ENCODE results near the gene RIIAD1.

RIIAD1 gene

DNA sequence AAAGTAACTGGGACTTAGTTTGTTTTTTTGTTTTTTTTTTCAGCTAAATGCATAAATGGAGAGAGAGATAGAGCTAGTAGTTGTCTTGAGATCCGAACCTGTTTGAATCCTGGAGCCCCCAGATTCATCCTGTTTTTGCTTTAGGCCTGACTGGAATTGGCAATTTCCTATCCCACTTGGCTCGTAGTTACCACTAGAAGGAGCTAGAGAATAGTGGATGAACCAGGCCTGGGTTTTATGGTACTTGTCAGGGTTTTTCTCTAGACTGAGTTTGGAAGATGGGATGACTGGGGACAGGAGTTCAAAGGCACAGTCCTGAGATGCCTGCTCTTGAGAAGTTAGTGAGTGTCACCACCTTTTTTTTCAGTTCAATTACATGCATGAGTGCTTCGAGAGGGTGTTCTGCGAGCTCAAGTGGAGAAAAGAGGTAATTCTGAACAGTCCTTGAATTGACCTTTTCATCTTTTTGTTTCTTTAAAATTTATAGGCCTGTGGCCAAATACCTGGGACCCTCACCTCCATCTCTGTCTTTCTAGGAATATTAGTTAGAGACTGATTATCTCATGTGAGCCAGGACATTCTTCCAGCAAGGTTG, 28.2 kb upstream of the RIIAD1 start:
- no peaks in the 10 kb centered on the region for H3K4me1 ChIP-seq (ENCODE audit: control insufficient read depth, insufficient read depth, low read length)
- no peaks in the 10 kb centered on the region for H3K27me3 ChIP-seq (ENCODE audit: control insufficient read depth, insufficient read depth, low read length, poor library complexity, severe bottlenecking)
- no peak overlapping the region for H3K27ac ChIP-seq (ENCODE audit: insufficient read depth, low read depth, low read length, poor library complexity, severe bottlenecking)
- H3K4me3 ChIP-seq (ENCODE audit: insufficient read depth, low read depth, low read length) = no peak overlapping the region
- peaks cover 13% of the 10 kb centered on the region for H3K36me3 ChIP-seq (ENCODE audit: control insufficient read depth, insufficient read depth, low read length)
- WGBS, 2 experiments = 85 to 88% methylated on average over 4 of the region's 4 CpGs
- H3K9me3 ChIP-seq (ENCODE audit: control insufficient read depth, low read length) = no peaks in the 10 kb centered on the region

DNA sequence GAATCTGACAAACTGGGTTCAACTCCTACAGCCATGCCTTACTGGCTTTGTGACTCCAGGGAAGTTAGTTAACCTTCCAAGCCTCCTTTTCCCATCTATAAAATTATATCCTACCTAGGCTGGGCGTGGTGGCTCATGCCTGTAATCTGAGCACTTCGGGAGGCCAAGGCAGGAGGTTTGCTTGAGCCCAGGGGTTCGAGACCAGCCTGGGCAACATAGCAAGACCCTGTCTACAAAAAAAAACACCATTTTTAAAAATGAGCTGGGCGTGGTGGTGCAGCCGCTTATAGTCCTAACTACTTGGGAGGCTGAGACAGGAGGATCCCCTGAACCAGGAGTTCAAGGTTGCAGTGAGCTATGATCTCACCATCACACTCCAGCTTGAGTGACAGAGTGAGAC, 19.8 kb upstream of the RIIAD1 start:
- H3K9me3 ChIP-seq (ENCODE audit: control insufficient read depth, low read length) = no peaks in the 10 kb centered on the region
- peaks cover 13% of the 10 kb centered on the region for H3K4me1 ChIP-seq (ENCODE audit: control insufficient read depth, insufficient read depth, low read length)
- H3K27me3 ChIP-seq (ENCODE audit: control insufficient read depth, insufficient read depth, low read length, poor library complexity, severe bottlenecking) = no peaks in the 10 kb centered on the region
- no peak overlapping the region for H3K4me3 ChIP-seq (ENCODE audit: insufficient read depth, low read depth, low read length)
- no peak overlapping the region for H3K27ac ChIP-seq (ENCODE audit: insufficient read depth, low read depth, low read length, poor library complexity, severe bottlenecking)
- 89 to 94% methylated on average over 5 of the region's 5 CpGs for WGBS, 2 experiments
- H3K36me3 ChIP-seq (ENCODE audit: control insufficient read depth, insufficient read depth, low read length) = peaks cover 10% of the 10 kb centered on the region

DNA sequence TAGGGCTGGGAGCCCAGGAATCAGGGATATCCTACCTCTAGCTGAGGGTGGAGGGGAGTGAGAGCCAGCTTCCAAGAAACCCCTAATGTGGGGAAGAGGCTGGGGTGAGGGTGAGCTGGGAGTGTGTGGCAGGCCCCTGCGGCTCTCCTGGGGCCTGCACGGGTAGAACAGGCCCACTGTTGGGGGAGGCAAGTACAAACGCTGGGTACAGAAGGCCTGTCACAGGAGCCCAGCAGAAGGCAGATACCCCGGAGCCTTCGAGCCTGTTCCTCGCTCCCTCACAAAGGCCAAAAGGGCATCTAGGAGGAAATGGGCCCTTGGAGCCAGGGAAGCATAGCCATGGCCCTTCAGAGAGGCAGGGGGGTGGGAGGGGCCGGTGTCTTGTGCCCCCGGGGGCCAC, 18.4 kb upstream of the RIIAD1 start:
- H3K4me1 ChIP-seq (ENCODE audit: control insufficient read depth, insufficient read depth, low read length) = peaks cover 13% of the 10 kb centered on the region
- H3K4me3 ChIP-seq (ENCODE audit: insufficient read depth, low read depth, low read length) = no peak overlapping the region
- 77 to 80% methylated on average over 8 of the region's 8 CpGs for WGBS, 2 experiments
- H3K27ac ChIP-seq (ENCODE audit: insufficient read depth, low read depth, low read length, poor library complexity, severe bottlenecking) = no peak overlapping the region
- peaks cover 10% of the 10 kb centered on the region for H3K36me3 ChIP-seq (ENCODE audit: control insufficient read depth, insufficient read depth, low read length)
- H3K9me3 ChIP-seq (ENCODE audit: control insufficient read depth, low read length) = no peaks in the 10 kb centered on the region
- no peaks in the 10 kb centered on the region for H3K27me3 ChIP-seq (ENCODE audit: control insufficient read depth, insufficient read depth, low read length, poor library complexity, severe bottlenecking)

DNA sequence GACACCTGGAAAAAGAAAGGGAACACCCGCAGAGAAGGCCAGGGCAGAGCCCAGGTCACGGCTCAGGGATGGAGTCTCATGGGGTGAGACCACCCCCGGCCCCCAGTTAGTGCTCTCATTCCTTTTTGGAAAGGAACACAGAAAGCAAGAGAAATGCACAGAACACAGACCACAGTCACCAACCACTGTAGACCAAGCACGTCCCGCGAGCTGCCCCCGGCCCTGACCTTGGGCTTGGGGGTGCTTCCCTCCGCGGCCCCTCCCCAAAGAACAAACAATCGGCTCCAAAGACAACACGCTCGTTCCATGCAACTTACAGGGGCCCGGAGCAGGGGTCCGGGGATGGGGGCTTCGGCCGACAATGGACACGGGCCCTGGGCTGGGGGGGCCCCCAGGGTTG, 17.5 kb upstream of the RIIAD1 start:
- peaks cover 10% of the 10 kb centered on the region for H3K36me3 ChIP-seq (ENCODE audit: control insufficient read depth, insufficient read depth, low read length)
- no peaks in the 10 kb centered on the region for H3K9me3 ChIP-seq (ENCODE audit: control insufficient read depth, low read length)
- no peak overlapping the region for H3K27ac ChIP-seq (ENCODE audit: insufficient read depth, low read depth, low read length, poor library complexity, severe bottlenecking)
- no peaks in the 10 kb centered on the region for H3K27me3 ChIP-seq (ENCODE audit: control insufficient read depth, insufficient read depth, low read length, poor library complexity, severe bottlenecking)
- WGBS, 2 experiments = 91 to 94% methylated on average over 17 of the region's 17 CpGs
- no peak overlapping the region for H3K4me3 ChIP-seq (ENCODE audit: insufficient read depth, low read depth, low read length)
- peaks cover 13% of the 10 kb centered on the region for H3K4me1 ChIP-seq (ENCODE audit: control insufficient read depth, insufficient read depth, low read length)

DNA sequence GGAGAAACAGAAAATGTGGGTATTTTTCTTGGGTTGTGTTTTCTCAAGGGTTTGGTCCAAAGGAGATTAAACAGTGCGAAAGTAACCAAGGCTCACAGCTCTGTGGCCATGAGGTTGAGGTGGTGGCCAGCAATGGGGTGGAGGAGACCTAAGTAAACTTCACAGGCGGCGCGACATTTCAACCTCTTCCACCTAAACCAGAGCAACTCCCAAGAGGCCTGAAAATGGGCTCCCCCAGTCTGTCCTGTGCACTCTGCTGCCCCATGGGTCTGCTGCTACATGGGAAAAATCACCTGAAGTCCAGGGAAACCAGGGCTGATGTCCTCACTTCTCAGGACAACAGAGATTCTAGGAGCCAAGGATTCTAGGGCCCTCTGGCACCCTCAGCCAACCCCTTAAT, 17.1 kb upstream of the RIIAD1 start:
- H3K27ac ChIP-seq (ENCODE audit: insufficient read depth, low read depth, low read length, poor library complexity, severe bottlenecking) = no peak overlapping the region
- WGBS, 2 experiments = 78 to 84% methylated on average over 4 of the region's 4 CpGs

DNA sequence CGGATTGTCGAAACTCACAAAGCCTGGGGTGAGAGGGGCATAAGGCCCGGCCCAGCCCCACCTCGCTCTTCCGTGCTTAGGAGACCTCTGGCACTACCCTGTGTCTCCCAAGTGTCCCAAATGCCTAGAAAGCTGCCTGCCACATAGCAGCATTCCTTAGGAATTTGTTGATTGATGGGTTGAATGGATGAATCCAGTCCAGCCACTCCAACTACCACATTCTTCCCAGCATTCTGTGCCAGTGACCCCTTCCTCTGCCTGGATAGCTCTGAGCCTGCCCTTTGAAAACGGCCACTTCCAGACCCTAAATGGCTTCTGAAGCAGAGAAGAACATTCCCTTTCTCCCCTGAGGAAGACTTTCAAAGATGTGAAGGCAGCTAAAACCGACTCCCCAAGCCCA, 16.2 kb upstream of the RIIAD1 start:
- Histone ChIP-seq H3K27me3 (ENCODE audit: control insufficient read depth, insufficient read depth, low read length, poor library complexity, severe bottlenecking) (no peaks in the 10 kb centered on the region), H3K4me3 (ENCODE audit: insufficient read depth, low read depth, low read length) (no peak overlapping the region), H3K27ac (ENCODE audit: insufficient read depth, low read depth, low read length, poor library complexity, severe bottlenecking) (no peak overlapping the region), H3K4me1 (ENCODE audit: control insufficient read depth, insufficient read depth, low read length) (peaks cover 10% of the 10 kb centered on the region), H3K9me3 (ENCODE audit: control insufficient read depth, low read length) (no peaks in the 10 kb centered on the region), H3K36me3 (ENCODE audit: control insufficient read depth, insufficient read depth, low read length) (peaks cover 5% of the 10 kb centered on the region)
- 94% methylated on average over 7 of the region's 7 CpGs for WGBS, 2 experiments

More for the DNA sequence above, 17.1 kb upstream of the RIIAD1 start:
- Histone ChIP-seq H3K27me3 (ENCODE audit: control insufficient read depth, insufficient read depth, low read length, poor library complexity, severe bottlenecking) (no peaks in the 10 kb centered on the region), H3K4me1 (ENCODE audit: control insufficient read depth, insufficient read depth, low read length) (peaks cover 11% of the 10 kb centered on the region), H3K4me3 (ENCODE audit: insufficient read depth, low read depth, low read length) (no peak overlapping the region), H3K9me3 (ENCODE audit: control insufficient read depth, low read length) (no peaks in the 10 kb centered on the region), H3K36me3 (ENCODE audit: control insufficient read depth, insufficient read depth, low read length) (peaks cover 10% of the 10 kb centered on the region)

DNA sequence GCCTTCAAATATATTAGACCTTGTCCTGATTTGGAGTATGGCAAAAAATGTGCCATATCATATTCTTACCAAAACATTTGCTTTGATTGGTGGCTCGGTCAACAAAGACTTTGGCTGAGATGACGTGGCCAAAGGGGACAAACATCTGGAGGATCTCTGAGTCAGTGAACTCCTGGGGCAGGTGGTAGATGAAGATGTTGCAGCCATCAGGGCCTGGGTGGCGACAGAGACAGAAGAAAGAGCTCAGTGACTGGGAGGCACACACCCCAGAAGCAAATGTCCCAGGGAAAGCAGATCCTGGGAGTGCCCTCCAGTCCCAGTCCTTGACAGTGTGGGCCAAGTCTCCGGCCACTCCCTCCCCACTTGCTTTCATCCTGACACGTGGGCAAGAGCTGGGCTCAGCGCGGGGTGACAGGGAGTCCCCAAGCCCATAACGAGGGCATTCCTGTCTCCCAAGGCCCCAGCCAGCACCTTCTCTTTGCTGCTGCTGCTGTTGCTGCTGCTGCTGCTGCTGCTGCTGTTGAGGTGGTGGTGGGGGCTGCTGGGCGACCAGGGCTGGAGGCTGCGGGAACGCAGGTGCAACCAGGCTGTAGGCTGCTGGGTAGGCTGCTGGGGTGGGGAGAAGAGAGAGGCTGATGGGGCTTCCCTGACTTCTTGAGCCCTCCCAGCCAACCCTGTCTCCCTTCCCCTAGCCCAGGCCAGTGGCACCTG, 15.4 kb upstream of the RIIAD1 start:
- peaks cover 5% of the 10 kb centered on the region for H3K36me3 ChIP-seq (ENCODE audit: control insufficient read depth, insufficient read depth, low read length)
- WGBS, 2 experiments = 82 to 83% methylated on average over 11 of the region's 11 CpGs
- H3K4me3 ChIP-seq (ENCODE audit: insufficient read depth, low read depth, low read length) = no peak overlapping the region

DNA sequence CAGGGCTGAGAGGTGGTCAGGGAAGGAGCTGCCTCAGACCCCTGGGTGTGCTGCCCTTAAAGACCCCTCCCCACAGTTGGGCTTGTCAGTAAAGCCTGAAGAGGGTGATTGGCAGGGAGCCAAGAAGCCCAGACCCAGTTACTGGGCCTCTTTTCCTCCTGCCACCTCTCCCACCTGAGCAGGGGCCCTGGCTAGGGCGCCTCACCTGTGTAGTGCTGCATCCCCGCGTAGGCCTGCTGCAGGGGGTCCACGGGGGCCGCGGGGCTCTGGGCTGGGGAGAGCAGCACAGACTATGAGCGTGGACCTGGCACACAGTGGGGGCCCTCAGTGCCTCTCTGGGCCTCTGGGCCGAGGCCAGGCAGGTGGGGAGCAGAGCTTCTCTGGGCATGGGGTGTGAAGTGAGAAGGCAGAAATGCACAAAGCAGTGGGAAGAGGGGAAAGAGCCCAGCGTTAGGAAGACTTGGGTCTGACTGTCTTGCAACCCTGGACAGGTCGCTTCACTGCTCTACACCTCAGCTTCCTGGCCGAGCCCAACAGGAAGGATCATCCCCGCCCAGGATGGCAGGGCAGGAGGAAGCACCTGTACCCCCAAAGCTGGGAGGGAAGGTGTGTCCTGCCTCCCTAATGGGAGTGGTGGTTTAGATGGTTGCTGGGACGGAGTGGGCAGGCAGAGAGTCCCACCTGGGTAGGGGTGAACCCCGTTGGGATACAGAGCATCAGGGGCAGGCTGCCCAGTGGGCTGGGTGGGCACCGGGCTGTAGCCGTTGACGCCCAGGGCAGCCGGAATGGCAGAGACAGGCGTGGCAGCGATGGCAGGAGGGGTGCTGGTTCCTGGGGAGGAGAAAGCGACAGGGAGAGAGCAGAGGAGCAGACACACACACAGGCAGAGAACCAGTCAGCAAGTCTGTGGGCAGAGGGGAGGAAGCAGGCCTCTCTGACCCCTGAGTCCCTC, 14.6 kb upstream of the RIIAD1 start:
- Histone ChIP-seq H3K27me3 (ENCODE audit: control insufficient read depth, insufficient read depth, low read length, poor library complexity, severe bottlenecking) (no peaks in the 10 kb centered on the region), H3K36me3 (ENCODE audit: control insufficient read depth, insufficient read depth, low read length) (no peaks in the 10 kb centered on the region), H3K4me1 (ENCODE audit: control insufficient read depth, insufficient read depth, low read length) (peaks cover 20% of the 10 kb centered on the region), H3K4me3 (ENCODE audit: insufficient read depth, low read depth, low read length) (no peak overlapping the region), H3K9me3 (ENCODE audit: control insufficient read depth, low read length) (no peaks in the 10 kb centered on the region), H3K27ac (ENCODE audit: insufficient read depth, low read depth, low read length, poor library complexity, severe bottlenecking) (no peak overlapping the region)
- 91 to 92% methylated on average over 21 of the region's 21 CpGs for WGBS, 2 experiments

More for the DNA sequence above, 15.4 kb upstream of the RIIAD1 start:
- Histone ChIP-seq H3K27me3 (ENCODE audit: control insufficient read depth, insufficient read depth, low read length, poor library complexity, severe bottlenecking) (no peaks in the 10 kb centered on the region), H3K9me3 (ENCODE audit: control insufficient read depth, low read length) (no peaks in the 10 kb centered on the region), H3K4me1 (ENCODE audit: control insufficient read depth, insufficient read depth, low read length) (peaks cover 15% of the 10 kb centered on the region), H3K27ac (ENCODE audit: insufficient read depth, low read depth, low read length, poor library complexity, severe bottlenecking) (no peak overlapping the region)

DNA sequence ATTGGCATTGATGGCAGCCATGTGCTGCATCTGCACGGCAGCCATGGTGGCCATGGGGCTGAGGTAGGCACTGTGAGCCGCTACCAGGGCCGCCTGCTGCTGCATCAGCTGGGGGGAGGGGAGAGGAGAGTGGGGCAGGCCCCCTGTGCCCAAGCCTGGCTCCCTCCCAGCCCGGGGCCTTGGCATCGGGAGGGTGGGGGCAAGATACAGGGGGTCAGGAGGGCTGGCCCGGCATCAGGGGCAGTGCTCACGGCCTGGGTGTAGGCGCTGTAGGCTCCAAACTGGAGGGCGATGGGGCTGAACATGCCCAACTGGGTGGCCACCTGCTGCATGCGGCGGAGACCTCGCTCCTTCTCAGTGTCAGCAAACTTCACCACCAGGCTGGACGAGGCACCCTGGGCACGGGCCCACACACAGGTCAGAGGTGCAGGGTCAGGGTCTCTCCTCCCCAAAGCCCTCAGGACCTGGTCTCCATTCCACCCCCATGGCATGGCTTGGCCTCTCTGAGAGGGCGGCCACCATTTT, 13.7 kb upstream of the RIIAD1 start:
- 89 to 94% methylated on average over 14 to 15 of the region's 15 CpGs for WGBS, 2 experiments
- H3K36me3 ChIP-seq (ENCODE audit: control insufficient read depth, insufficient read depth, low read length) = no peaks in the 10 kb centered on the region
- H3K4me1 ChIP-seq (ENCODE audit: control insufficient read depth, insufficient read depth, low read length) = peaks cover 22% of the 10 kb centered on the region
- H3K27ac ChIP-seq (ENCODE audit: insufficient read depth, low read depth, low read length, poor library complexity, severe bottlenecking) = no peak overlapping the region
- H3K27me3 ChIP-seq (ENCODE audit: control insufficient read depth, insufficient read depth, low read length, poor library complexity, severe bottlenecking) = no peaks in the 10 kb centered on the region
- H3K9me3 ChIP-seq (ENCODE audit: control insufficient read depth, low read length) = no peaks in the 10 kb centered on the region
- no peak overlapping the region for H3K4me3 ChIP-seq (ENCODE audit: insufficient read depth, low read depth, low read length)

DNA sequence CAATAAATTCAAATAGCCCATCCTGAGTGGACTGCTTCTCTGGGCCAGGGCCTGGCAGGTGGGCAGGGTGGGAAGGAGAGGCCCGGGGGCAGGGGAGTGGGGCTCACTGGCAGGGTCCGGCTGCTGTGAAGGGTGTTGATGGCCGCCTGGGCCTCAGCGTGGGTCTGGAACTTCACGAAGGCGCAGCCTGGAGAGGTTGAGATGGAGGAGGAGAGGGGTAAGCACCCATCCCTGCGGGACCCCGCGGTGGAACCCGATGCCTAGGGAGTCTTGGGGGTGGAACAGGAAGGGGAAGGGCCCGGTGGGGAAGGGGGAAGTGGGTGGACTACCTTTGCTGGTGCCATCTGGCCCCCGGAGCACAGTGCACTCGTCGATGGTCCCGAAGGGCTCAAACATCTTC, 12.4 kb upstream of the RIIAD1 start:
- Histone ChIP-seq H3K4me1 (ENCODE audit: control insufficient read depth, insufficient read depth, low read length) (peaks cover 17% of the 10 kb centered on the region), H3K27ac (ENCODE audit: insufficient read depth, low read depth, low read length, poor library complexity, severe bottlenecking) (no peak overlapping the region), H3K9me3 (ENCODE audit: control insufficient read depth, low read length) (no peaks in the 10 kb centered on the region), H3K27me3 (ENCODE audit: control insufficient read depth, insufficient read depth, low read length, poor library complexity, severe bottlenecking) (no peaks in the 10 kb centered on the region), H3K36me3 (ENCODE audit: control insufficient read depth, insufficient read depth, low read length) (no peaks in the 10 kb centered on the region), H3K4me3 (ENCODE audit: insufficient read depth, low read depth, low read length) (no peak overlapping the region)
- 88 to 92% methylated on average over 15 of the region's 15 CpGs for WGBS, 2 experiments
